Activated CD4-positive, alpha-beta memory T cell treated with anti-CD3 and anti-CD28 coated beads for 36 hours (primary cell): ENCODE results near the gene MAFF. TPM values are rescaled to one million over a fixed set of nuclear protein-coding genes. Genes with fewer than 3 reads are reported as not detected.

ENCODE experiments used
- CTCF ChIA-PET: fragments of 350-600 bp; sonication (Branson Sonifier 250); formaldehyde crosslinking; loops from one replicate; lab custom pipeline; 2021; ENCODE audit warnings: antibody characterized with exemption, inconsistent platforms; lab: Charles Lee
- POLR2A ChIA-PET: fragments of 350-600 bp; sonication (Branson Sonifier 250); formaldehyde crosslinking; loops from one replicate; lab custom pipeline; 2021; ENCODE audit warnings: antibody characterized with exemption; lab: Charles Lee
- DNase-seq: peaks from one replicate; pipeline ENCODE4 v3.0.0-alpha.2; 2020
- H3K27ac Mint-ChIP-seq: one replicate; pipeline ENCODE4 v1.8.0; 2021; ENCODE audit warnings: mixed read lengths
- H3K27me3 Mint-ChIP-seq: one replicate; pipeline ENCODE4 v1.8.0; 2021; ENCODE audit warnings: mixed read lengths
- H3K36me3 Mint-ChIP-seq: one replicate; pipeline ENCODE4 v1.8.0; 2021; ENCODE audit warnings: mixed read lengths
- H3K4me1 Mint-ChIP-seq: one replicate; pipeline ENCODE4 v1.8.0; 2021; ENCODE audit warnings: low read depth, mixed read lengths
- H3K4me3 Mint-ChIP-seq: one replicate; pipeline ENCODE4 v1.8.0; 2021; ENCODE audit warnings: mild to moderate bottlenecking, mixed read lengths
- H3K9me3 Mint-ChIP-seq: one replicate; pipeline ENCODE4 v1.8.0; 2021; ENCODE audit warnings: mixed read lengths
- intact Hi-C: fragments of 100-400 bp; cut with micrococcal nuclease; formaldehyde crosslinking; loops from one replicate; pipeline ENCODE4 v1.15.1; 2023
- total RNA-seq, 2 experiments: library from RNA; stranded (reverse); gene quantifications; one replicate each; pipeline ENCODE4 v1.2.3, GENCODE V29; 2021

Gene MAFF
- total RNA-seq, 2 experiments from 2014 or later = 15.5 to 15.9 TPM

GRCh38 chr22:38207898-38208432, 6.2 kb downstream of the MAFF start:
- no peaks in the 10 kb centered on the region for H3K27me3 Mint-ChIP-seq
- ChIA-PET CTCF (no interaction called here), POLR2A (no interaction called here)
- H3K27ac Mint-ChIP-seq = no peak overlapping the region
- intact Hi-C loops = no loop called here
- H3K4me1 Mint-ChIP-seq = peaks cover 38% of the 10 kb centered on the region
- H3K9me3 Mint-ChIP-seq = no peaks in the 10 kb centered on the region
- no peak for DNase-seq
- H3K4me3 Mint-ChIP-seq = no peak overlapping the region
- peaks cover 4% of the 10 kb centered on the region for H3K36me3 Mint-ChIP-seq

- Mint-ChIP-seq H3K4me1 (peaks cover 37% of the 10 kb centered on the region), H3K36me3 (peaks cover 4% of the 10 kb centered on the region), H3K27ac (no peak overlapping the region), H3K4me3 (no peak overlapping the region), H3K9me3 (no peaks in the 10 kb centered on the region), H3K27me3 (no peaks in the 10 kb centered on the region)
- ChIA-PET CTCF (no interaction called here), POLR2A (no interaction called here)
- no peak for DNase-seq
- intact Hi-C loops = no loop called here
These were observed 6.8 kb downstream of the MAFF start for GRCh38 chr22:38208551-38208968.

- H3K9me3 Mint-ChIP-seq = no peaks in the 10 kb centered on the region
- H3K27me3 Mint-ChIP-seq = no peaks in the 10 kb centered on the region
- POLR2A ChIA-PET = interaction anchor here (1.1 kb wide), 1 partner anchor 8 kb away, joined by 4 read pairs; no protein-coding TSS in a partner anchor
- intact Hi-C loops = no loop called here
- peaks cover 37% of the 10 kb centered on the region for H3K4me1 Mint-ChIP-seq
- no peak overlapping the region for H3K27ac Mint-ChIP-seq
- peaks cover 8% of the 10 kb centered on the region for H3K36me3 Mint-ChIP-seq
- DNase-seq = no peak
- CTCF ChIA-PET = interaction anchor here (1.8 kb wide), 1 partner anchor 19 kb away, joined by 7 read pairs; no protein-coding TSS in a partner anchor
- H3K4me3 Mint-ChIP-seq = no peak overlapping the region
These were observed 9.8 kb downstream of the MAFF start for GRCh38 chr22:38211556-38211955.

DNA sequence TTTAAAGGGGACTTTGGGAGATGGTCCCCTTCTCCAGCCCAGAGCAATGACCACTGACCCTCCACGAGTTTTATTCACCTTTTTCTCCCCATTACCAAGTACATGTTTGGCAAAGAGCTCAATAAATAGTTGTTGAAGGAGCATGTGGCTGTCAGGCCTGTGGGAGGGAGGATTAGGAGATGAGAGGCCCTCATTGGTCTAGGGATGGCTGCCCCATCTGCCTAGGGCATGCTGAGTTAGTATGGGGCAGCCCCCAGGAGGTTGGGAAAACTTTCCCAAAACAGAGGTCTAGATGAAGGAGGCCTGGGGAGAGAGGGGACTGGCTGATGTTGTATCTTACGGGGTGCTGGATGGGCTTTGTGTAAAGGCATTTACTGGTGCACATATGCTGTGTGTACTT, 10.6 kb downstream of the MAFF start:
- no peaks in the 10 kb centered on the region for H3K9me3 Mint-ChIP-seq
- no peaks in the 10 kb centered on the region for H3K27me3 Mint-ChIP-seq
- H3K36me3 Mint-ChIP-seq = peaks cover 8% of the 10 kb centered on the region
- H3K27ac Mint-ChIP-seq = no peak overlapping the region
- peaks cover 38% of the 10 kb centered on the region for H3K4me1 Mint-ChIP-seq
- ChIA-PET CTCF (interaction anchor here (0.6 to 1.8 kb wide), 2 partner anchors 18 to 55 kb away, joined by 4 to 7 read pairs; no protein-coding TSS in a partner anchor), POLR2A (interaction anchor here (1.1 kb wide), 1 partner anchor 9 kb away, joined by 4 read pairs; no protein-coding TSS in a partner anchor)
- intact Hi-C loops = no loop called here
- DNase-seq = no peak
- H3K4me3 Mint-ChIP-seq = no peak overlapping the region

DNA sequence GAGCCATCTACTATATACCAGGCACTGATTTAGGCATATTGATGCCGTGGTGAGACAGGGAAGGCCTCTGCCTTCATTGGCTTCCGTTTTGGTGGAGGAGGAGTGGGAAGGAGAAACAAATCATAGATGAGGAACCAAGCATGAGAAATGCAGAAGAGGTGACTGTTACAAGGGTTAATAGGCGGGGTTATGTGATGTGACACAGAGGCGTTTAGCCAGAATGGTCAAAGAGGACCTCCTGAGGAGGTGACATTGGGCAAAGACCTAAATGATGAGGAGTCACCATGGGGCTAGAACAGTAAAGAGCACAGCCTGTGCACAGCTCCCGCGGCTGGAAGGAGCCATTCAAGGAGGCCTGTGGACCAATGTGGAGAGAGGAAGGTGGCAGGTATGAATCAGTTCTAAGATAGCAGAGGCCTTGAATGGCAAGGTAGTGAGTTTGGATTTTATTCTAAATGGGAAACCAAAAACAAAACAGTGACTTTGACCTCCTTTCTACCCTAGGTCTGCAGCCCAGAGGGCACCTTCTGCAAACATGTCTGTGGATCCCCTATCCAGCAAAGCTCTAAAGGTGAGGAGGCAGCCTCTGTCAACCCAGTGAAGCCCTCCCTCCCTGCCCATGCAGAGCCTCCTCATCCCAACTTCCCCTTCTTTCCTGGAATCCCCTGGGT, 11.7 kb downstream of the MAFF start:
- H3K4me3 Mint-ChIP-seq = no peak overlapping the region
- DNase-seq = no peak
- H3K9me3 Mint-ChIP-seq = no peaks in the 10 kb centered on the region
- H3K27me3 Mint-ChIP-seq = no peaks in the 10 kb centered on the region
- H3K4me1 Mint-ChIP-seq = peaks cover 41% of the 10 kb centered on the region
- ChIA-PET CTCF (interaction anchor here (0.6 to 1.2 kb wide), 2 partner anchors 161 to 267 kb away, joined by 3 to 5 read pairs; no protein-coding TSS in a partner anchor), POLR2A (interaction anchor here (2.0 kb wide), 1 partner anchor 10 kb away, joined by 10 read pairs; no protein-coding TSS in a partner anchor)
- intact Hi-C loops = no loop called here
- peak overlapping the region; percentile 57 for H3K27ac Mint-ChIP-seq
- peaks cover 8% of the 10 kb centered on the region for H3K36me3 Mint-ChIP-seq

GRCh38 chr22:38213990-38214301, 12.2 kb downstream of the MAFF start:
- DNase-seq = no peak
- Mint-ChIP-seq H3K27ac (no peak overlapping the region), H3K4me1 (peaks cover 41% of the 10 kb centered on the region), H3K4me3 (no peak overlapping the region), H3K9me3 (no peaks in the 10 kb centered on the region), H3K27me3 (no peaks in the 10 kb centered on the region), H3K36me3 (peaks cover 8% of the 10 kb centered on the region)
- ChIA-PET CTCF (interaction anchor here (0.9 to 1.2 kb wide), 3 partner anchors 10 to 162 kb away, joined by 3 to 5 read pairs (median 4); no protein-coding TSS in a partner anchor), POLR2A (interaction anchor here (2.0 kb wide), 1 partner anchor 10 kb away, joined by 10 read pairs; no protein-coding TSS in a partner anchor)
- intact Hi-C loops = no loop called here

GRCh38 chr22:38214302-38215056, 12.7 kb downstream of the MAFF start:
- intact Hi-C loops = loop anchor here (5.0 kb wide), 1 partner anchor 32 kb away; the partner anchor contains the start of gene PLA2G6
- CTCF ChIA-PET = interaction anchor here (0.8 to 1.2 kb wide), 4 partner anchors 11 to 162 kb away, joined by 3 to 5 read pairs (median 4); partner anchors contain the start of gene MAFF
- no peak overlapping the region for H3K4me3 Mint-ChIP-seq
- peak; percentile 81 for DNase-seq
- H3K4me1 Mint-ChIP-seq = peaks cover 47% of the 10 kb centered on the region
- no peaks in the 10 kb centered on the region for H3K9me3 Mint-ChIP-seq
- H3K27me3 Mint-ChIP-seq = no peaks in the 10 kb centered on the region
- POLR2A ChIA-PET = interaction anchor here (0.6 to 2.0 kb wide), 3 partner anchors 11 to 93 kb away, joined by 3 to 10 read pairs (median 8); partner anchors contain the start of gene MAFF
- no peak overlapping the region for H3K27ac Mint-ChIP-seq
- H3K36me3 Mint-ChIP-seq = peaks cover 8% of the 10 kb centered on the region

GRCh38 chr22:38215156-38216038, 13.6 kb downstream of the MAFF start:
- peak overlapping the region; percentile 45 for H3K27ac Mint-ChIP-seq
- ChIA-PET CTCF (interaction anchor here (0.9 to 1.1 kb wide), 2 partner anchors 11 to 101 kb away, joined by 3 to 4 read pairs; no protein-coding TSS in a partner anchor), POLR2A (interaction anchor here (0.6 to 2.0 kb wide), 3 partner anchors 12 to 92 kb away, joined by 3 to 10 read pairs (median 8); partner anchors contain the start of gene MAFF)
- no peak for DNase-seq
- no peak overlapping the region for H3K4me3 Mint-ChIP-seq
- H3K9me3 Mint-ChIP-seq = no peaks in the 10 kb centered on the region
- H3K36me3 Mint-ChIP-seq = peaks cover 7% of the 10 kb centered on the region
- intact Hi-C loops = loop anchor here (5.0 kb wide), 1 partner anchor 33 kb away; the partner anchor contains the start of gene PLA2G6
- peaks cover 47% of the 10 kb centered on the region for H3K4me1 Mint-ChIP-seq
- no peaks in the 10 kb centered on the region for H3K27me3 Mint-ChIP-seq

DNA sequence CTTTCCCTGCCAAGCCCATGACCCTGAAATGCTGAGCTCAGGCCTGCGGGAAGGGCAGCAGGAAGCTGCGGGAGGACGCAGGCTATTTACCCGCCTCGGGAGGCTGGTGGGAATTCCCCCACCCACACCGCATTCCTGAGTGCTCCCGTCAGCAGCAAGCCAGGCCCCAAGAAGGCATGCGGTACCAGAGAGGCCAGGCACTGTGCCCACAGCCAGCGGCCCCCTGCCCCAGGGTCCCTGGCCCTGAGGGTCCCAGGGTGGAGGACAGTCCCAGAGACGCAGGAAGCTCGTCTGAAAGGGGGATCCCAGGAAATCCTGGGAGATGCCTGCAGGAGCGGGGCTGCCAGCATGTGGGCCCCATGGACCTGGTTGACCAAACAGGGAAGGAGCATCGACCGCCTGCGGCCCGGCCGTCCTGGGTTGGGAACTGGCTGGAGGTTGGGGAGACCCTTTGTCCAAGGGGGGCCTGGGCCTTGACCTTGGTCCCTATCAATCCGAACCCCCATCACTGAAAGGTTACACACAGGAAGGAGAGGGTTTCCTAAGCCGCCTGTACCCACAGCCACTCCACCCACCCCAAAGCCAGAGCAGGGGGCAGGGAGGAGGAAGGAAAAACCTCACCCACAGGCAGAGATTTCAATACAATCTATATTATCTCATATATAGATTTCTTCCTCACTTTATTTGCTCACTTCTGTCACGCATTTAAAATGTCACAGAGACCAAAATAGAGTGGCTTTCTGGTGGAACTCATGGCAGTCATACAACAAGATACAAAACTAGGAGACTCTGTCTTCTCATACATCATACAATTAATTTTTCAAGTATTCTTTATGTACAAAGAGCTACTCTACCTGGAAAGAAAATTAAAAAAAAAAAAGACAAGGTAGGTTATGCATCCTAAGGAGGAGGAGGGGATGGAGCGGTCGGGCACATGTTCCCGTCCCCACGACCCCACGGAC, 17.1 kb downstream of the MAFF start:
- Mint-ChIP-seq H3K27me3 (no peaks in the 10 kb centered on the region), H3K27ac (peak overlapping the region; percentile 77), H3K9me3 (no peaks in the 10 kb centered on the region), H3K36me3 (peaks cover 6% of the 10 kb centered on the region), H3K4me3 (no peak overlapping the region), H3K4me1 (peaks cover 33% of the 10 kb centered on the region)
- POLR2A ChIA-PET = interaction anchor here (0.8 to 1.6 kb wide), 4 partner anchors 15 to 38 kb away, joined by 3 to 8 read pairs (median 3); partner anchors contain the start of genes MAFF and PLA2G6
- CTCF ChIA-PET = interaction anchor here (0.6 to 2.7 kb wide), 6 partner anchors 9 to 167 kb away, joined by 3 to 9 read pairs (median 4); no protein-coding TSS in a partner anchor
- intact Hi-C loops = loop anchor here (5.0 kb wide), 1 partner anchor 37 kb away; the partner anchor contains the start of gene PLA2G6
- DNase-seq = peak; percentile 85

DNA sequence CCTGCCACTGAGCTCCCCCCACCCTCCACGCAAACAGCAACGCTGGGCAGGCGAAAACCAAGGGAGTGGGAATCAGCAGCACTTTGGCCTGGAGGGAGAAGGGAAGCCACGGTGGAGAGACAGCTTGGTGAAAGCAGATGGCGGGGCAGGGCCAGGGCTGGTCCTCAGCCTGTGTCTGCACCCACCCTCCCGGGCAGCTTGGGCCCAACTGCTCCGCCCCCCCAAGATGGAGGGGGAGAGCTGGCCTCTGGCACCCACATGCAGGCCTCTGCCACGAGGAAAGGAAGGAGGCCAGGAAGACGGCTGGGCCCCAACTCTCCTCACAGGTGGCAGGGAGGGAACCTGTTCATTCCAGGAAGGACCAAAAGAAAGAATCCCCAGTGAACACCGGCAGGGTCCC, 17.8 kb downstream of the MAFF start:
- CTCF ChIA-PET = interaction anchor here (0.7 to 2.7 kb wide), 6 partner anchors 9 to 167 kb away, joined by 3 to 9 read pairs (median 3); no protein-coding TSS in a partner anchor

More for the DNA sequence above, 17.8 kb downstream of the MAFF start:
- DNase-seq = no peak
- intact Hi-C loops = loop anchor here (5.0 kb wide), 1 partner anchor 37 kb away; the partner anchor contains the start of gene PLA2G6
- POLR2A ChIA-PET = interaction anchor here (1.1 to 1.6 kb wide), 2 partner anchors 18 to 39 kb away, joined by 3 to 8 read pairs; partner anchors contain the start of gene MAFF
- H3K36me3 Mint-ChIP-seq = peaks cover 6% of the 10 kb centered on the region
- no peaks in the 10 kb centered on the region for H3K9me3 Mint-ChIP-seq
- peak overlapping the region; percentile 77 for H3K27ac Mint-ChIP-seq
- no peak overlapping the region for H3K4me3 Mint-ChIP-seq
- no peaks in the 10 kb centered on the region for H3K27me3 Mint-ChIP-seq
- H3K4me1 Mint-ChIP-seq = peaks cover 31% of the 10 kb centered on the region
